ENCODE data around the gene AGPAT2.

The AGPAT2 gene

DNA sequence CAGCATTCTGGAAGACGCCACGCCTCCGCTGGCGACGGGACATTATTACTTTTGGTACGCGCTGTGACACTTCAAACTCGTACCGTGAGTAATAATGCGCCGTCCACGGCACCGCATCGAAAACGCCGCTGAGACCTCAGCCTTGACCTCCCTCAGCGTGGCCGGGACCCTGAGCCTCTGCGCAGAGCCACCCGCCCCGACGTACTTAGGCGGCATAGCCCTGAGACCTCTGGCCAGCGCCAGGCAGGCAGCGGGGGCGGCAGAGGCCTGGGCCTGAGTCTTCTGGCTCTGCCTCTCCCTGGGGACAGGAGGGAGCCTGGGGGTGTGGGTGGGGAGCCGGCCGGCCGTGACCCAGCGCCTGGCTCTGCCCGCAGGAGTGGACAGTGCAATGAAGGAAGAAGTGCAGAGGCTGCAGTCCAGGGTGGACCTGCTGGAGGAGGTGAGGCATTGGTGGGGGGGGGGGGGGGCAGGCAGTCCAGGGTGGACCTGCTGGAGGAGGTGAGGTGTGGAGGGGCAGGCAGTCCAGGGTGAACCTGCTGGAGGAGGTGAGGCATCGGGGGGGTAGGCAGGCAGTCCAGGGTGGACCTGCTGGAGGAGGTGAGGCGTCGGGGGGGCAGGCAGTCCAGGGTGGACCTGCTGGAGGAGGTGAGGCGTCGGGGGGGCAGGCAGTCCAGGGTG, 16.5 kb downstream of the AGPAT2 start:
- H3K27ac Mint-ChIP-seq, result no peak overlapping the region
- H3K4me1 Mint-ChIP-seq (ENCODE audit: low read depth), result peaks cover 1% of the 10 kb centered on the region
- H3K36me3 Mint-ChIP-seq, result no peaks in the 10 kb centered on the region
- H3K9me3 Mint-ChIP-seq (ENCODE audit: low read depth), result no peaks in the 10 kb centered on the region
- no peaks in the 10 kb centered on the region for H3K27me3 Mint-ChIP-seq
- H3K4me3 Mint-ChIP-seq, result no peak overlapping the region

DNA sequence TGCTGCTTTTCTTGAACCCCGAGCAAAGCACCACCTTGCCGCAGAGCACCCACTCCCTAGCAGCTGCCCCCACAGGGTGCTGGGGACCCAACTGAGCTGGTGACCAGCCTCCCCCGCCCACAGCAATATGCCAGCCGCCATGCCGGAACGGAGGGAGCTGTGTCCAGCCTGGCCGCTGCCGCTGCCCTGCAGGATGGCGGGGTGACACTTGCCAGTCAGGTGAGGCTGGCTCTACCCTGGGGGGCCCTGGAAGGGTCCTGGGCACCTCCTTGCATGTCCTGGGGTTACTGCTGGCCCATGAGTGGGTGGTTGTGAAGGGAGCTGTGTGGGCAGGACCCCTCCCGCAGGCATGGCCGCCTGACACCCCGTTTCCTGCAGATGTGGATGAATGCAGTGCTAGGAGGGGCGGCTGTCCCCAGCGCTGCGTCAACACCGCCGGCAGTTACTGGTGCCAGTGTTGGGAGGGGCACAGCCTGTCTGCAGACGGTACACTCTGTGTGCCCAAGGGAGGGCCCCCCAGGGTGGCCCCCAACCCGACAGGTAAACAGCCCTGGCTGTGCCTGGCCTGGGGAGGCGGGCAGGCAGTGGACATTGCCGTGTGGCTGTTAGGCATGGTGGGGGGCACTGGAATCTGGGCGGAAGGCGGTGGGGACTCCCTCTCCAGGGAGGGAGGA, 17.3 kb downstream of the AGPAT2 start:
- Mint-ChIP-seq H3K27me3 (no peaks in the 10 kb centered on the region), H3K27ac (no peak overlapping the region), H3K36me3 (no peaks in the 10 kb centered on the region), H3K4me1 (ENCODE audit: low read depth) (peaks cover 1% of the 10 kb centered on the region), H3K4me3 (no peak overlapping the region), H3K9me3 (ENCODE audit: low read depth) (no peaks in the 10 kb centered on the region)

DNA sequence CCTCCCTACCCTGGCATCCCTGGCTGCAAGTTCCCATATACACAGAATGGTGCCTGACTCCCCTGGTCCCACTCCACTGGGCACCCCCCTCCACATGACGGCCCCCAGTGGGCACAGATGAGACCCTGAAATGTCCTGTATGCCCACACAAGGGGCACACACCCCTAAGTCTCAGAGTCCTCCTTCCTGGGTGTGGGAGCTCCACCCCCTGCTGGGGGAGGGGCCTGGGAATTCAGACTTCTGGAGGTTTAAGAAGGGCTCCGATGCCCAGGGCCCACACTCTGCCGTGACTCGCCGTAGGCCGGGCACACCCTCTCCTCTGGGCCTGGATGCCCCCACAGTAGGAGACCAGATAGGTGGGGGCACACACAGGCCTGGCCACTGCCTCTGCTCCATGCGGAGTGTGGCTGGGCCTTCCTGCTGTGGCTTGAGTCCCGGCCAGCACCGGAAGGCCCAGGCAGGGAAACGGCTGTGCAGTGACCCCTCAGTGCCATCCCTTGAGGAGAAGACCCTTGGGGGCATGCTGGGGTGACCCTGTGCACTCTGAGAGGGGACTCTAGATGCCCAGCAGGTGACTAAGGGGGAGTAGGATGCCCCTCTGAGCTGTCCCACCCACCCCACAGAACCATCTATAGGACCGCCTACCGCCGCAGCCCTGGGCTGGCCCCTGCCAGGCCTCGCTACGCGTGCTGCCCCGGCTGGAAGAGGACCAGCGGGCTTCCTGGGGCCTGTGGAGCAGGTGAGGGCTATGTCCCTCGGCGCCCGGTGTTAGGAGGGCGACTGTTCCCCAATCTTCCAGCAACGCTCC, 18.1 kb downstream of the AGPAT2 start:
- Mint-ChIP-seq H3K4me1 (ENCODE audit: low read depth) (peaks cover 1% of the 10 kb centered on the region), H3K4me3 (no peak overlapping the region), H3K27ac (no peak overlapping the region), H3K9me3 (ENCODE audit: low read depth) (no peaks in the 10 kb centered on the region), H3K27me3 (peaks cover 2% of the 10 kb centered on the region), H3K36me3 (no peaks in the 10 kb centered on the region)

DNA sequence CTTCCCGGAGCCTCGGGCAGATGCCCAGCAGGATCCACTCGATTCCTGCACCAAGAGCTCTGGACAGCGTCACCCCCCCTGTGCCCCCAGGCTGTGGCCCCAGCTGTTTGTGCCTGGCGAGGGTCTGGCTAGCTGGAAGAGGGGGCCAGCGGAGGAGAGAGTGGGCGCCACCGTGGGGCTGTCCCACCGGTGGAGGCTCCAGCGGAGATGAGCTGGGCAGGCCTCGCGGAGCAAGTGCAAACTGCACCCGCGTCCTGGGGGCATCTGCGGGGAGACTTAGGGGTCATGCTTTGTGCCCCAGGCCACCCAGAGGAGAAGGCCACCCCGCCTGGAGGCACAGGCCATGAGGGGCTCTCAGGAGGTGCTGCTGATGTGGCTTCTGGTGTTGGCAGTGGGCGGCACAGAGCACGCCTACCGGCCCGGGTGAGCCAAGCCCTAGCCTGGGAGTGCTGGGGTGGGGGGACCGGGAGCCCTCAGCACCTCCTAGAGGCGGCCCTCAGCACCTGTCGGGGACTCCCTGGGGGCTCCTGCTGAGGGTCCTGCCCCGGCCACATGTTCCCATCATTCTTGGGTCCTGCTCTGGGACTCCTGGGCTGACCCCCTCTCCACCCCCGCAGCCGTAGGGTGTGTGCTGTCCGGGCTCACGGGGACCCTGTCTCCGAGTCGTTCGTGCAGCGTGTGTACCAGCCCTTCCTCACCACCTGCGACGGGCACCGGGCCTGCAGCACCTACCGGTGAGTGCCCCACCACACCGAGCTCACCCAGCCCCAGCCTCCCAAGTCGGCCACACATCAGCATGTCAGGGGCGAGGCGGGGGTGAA, 19.1 kb downstream of the AGPAT2 start:
- Mint-ChIP-seq H3K4me1 (ENCODE audit: low read depth) (peaks cover 1% of the 10 kb centered on the region), H3K36me3 (no peaks in the 10 kb centered on the region), H3K27ac (no peak overlapping the region), H3K4me3 (no peak overlapping the region), H3K27me3 (peaks cover 2% of the 10 kb centered on the region), H3K9me3 (ENCODE audit: low read depth) (no peaks in the 10 kb centered on the region)

DNA sequence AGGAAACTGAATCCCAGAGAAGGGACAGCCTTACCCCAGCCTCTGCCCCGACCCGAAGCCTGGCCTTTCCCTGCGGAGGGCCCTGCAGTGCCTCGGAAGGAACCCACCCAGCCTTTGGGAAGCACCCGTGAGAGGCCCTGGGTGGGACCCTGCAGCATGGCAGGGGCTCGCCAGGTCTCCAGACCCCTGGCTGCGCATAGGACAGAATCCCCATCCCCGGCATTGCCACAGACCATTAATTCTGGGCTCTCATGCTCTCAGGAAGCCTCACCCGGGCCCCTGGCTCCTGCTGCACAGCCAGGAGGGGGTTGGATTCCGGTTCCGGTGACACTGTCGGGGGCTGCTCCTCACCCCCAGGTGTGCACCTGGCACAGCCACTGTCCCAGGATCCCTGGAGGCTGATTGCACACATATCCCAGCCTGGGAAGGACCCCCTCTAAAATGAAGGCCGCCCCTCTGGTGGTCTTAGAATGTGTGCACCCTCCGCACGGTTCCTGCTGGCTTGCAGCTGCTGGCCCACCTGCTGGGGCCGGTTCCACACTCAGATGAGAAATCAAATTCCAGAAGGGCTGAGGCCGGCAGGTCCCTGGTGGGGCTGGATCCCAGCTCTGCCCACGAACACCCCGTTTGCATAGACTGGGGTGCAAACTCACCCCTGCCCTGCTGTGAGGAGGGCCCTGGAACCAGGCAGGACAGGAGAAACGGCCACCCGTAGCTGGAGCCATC, 19.9 kb downstream of the AGPAT2 start:
- H3K27ac Mint-ChIP-seq, result no peak overlapping the region
- H3K36me3 Mint-ChIP-seq, result no peaks in the 10 kb centered on the region
- H3K4me3 Mint-ChIP-seq, result no peak overlapping the region
- no peaks in the 10 kb centered on the region for H3K9me3 Mint-ChIP-seq (ENCODE audit: low read depth)
- peaks cover 1% of the 10 kb centered on the region for H3K4me1 Mint-ChIP-seq (ENCODE audit: low read depth)
- H3K27me3 Mint-ChIP-seq, result peaks cover 2% of the 10 kb centered on the region

DNA sequence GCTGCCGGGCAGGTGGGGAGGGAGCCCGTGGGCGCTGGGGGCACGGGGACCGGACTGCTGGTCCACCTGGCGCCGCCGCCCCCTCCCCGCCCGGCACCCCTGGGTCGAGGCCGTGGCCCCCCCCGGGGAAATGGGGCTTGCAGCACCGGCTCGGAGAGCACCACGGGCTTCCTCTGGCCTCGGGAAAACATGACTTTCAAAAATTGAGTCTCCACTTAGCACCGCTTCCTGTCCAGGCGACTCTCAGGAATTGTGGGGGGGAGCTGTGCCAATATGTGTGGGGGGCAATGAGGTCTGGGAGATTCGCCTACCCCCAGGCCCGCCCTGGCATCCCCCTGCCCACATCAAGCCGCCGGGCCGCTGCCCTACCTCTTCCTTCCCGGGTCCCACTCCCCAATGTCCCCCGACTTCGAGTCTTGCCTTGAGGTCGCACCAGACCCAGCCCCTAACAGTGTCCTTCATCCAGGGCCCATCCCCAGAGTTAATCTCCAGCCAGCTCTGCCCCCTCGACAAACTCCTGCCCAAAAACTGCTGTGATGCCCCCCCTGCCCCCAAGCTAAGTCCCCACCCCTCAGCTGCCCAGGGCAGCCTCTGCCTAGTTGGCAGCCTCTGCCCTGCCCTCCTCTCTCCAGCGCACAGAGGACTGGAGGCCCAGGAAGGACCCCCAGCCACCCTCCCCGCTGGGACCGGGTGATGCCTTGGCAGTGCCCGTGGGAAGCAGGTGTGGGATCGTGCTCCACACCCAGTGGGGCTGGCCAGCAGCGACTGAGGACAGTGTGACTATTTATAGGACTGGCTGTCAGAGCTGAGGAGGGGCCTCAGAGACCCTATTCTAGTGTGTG, 20.7 kb downstream of the AGPAT2 start:
- no peaks in the 10 kb centered on the region for H3K36me3 Mint-ChIP-seq
- H3K27me3 Mint-ChIP-seq, result peaks cover 2% of the 10 kb centered on the region
- peak overlapping the region; percentile 49 for H3K4me3 Mint-ChIP-seq
- H3K27ac Mint-ChIP-seq, result no peak overlapping the region
- H3K9me3 Mint-ChIP-seq (ENCODE audit: low read depth), result no peaks in the 10 kb centered on the region
- peaks cover 1% of the 10 kb centered on the region for H3K4me1 Mint-ChIP-seq (ENCODE audit: low read depth)

DNA sequence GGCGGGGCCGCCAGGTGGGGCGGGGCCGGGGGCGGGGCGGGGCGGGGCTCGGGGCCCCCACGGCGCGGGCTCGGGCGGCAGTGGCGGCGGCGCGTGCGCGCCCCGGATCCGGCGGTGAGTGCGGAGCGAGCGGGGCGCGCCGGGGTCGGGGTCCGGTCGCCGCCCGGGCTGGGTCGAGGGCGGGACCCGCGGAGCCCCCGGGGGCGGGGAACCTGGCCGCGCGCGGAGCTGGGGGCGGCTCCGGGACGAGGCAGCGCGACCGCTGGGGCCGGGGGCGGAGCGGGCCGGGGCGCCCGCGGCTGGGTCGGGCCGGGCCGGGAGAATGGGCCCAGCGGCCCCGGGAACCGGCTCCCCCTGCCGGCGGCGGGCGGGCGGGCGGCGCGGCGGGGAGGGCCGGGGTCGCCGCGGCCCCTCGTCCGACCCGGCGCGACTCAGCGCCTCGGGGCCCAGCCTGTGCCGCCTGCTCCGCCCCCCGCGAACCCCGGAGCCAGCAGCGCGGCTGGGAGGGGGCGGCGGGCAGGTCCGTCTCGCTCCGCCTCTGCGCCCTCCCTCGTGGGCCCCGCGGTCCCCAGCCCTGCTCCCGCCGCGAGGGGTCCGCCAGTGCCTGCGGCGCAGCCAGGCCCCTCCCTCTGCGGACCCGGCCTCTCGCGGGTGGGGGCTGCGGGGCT, 21.4 kb downstream of the AGPAT2 start:
- peaks cover 2% of the 10 kb centered on the region for H3K27me3 Mint-ChIP-seq
- H3K4me3 Mint-ChIP-seq, result no peak overlapping the region
- peaks cover 1% of the 10 kb centered on the region for H3K4me1 Mint-ChIP-seq (ENCODE audit: low read depth)
- no peaks in the 10 kb centered on the region for H3K36me3 Mint-ChIP-seq
- no peaks in the 10 kb centered on the region for H3K9me3 Mint-ChIP-seq (ENCODE audit: low read depth)
- H3K27ac Mint-ChIP-seq, result no peak overlapping the region

DNA sequence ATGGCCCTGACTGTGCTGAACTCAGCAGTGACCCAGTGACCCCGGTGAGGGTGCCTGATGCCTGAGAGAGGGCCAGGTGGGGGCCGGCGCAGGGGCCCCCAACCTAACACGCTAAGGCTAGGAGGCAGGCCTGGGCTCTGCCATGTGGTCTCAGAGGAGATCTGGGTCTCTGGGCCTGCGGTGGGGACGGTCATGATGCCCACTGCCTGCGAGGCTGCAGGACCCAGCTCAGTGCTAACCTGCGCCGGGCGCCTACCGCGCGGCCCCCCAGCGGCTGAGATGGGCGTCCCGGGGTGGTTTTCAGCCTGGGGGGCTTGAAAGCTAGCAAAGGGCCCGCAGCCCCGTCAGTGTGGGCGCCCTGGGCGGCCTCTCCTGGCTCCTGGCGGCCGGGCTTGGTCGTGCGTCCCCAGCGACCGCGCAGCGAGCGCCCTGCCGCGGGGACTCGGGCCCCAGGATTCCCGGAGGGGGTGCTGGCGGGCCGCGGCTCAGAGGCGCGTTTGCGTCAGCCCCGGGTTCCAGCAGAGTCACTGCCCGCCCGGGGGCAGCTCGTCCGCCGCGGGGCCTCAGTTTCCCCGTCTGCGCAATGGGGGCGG, 22.1 kb downstream of the AGPAT2 start:
- Mint-ChIP-seq H3K27me3 (peaks cover 2% of the 10 kb centered on the region), H3K27ac (no peak overlapping the region), H3K4me1 (ENCODE audit: low read depth) (peaks cover 1% of the 10 kb centered on the region), H3K36me3 (no peaks in the 10 kb centered on the region), H3K9me3 (ENCODE audit: low read depth) (no peaks in the 10 kb centered on the region), H3K4me3 (peak overlapping the region; percentile 66)

DNA sequence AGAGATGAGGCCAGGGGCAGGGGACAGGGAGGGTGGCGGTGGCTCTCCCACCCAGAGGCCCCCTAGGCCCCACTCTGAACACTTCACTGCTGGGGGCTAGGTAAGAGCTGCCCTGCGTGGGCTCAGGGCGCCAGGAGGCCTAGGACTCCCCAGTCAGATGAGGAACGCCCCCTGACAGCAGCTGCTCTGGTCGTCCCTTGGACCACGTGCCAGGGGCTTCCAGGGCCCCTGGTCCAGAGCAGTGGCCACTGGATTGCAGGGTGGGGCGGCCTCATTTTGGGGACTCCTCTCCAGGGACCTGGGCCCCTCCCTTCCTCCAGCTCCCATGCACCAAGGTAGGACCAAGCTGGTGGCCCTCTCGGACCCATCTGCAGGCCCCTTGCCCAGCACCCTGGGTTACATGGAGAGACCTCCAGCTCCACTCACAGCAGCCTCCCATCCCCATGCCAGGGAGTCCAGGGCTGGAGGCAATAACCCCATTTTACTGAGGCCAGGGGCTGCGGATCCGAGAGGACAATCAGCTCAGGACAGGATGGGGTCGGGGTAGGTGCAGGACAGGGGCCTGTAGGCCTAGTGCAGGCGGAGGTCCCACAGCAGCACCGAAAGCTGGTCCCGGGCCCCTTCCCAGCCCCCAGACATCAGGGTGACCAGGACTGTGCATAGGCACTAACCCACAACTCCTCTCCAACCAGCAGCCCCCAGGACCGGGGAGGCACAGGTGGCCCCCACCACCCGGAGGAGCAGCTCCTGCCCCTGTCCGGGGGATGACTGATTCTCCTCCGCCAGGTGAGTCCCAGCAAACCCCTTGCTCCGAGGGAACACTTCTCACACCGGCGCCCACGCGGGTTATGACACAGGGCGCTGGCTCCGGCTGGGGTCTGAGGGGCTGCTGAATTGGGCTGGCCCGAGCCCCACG, 23.0 kb downstream of the AGPAT2 start:
- Mint-ChIP-seq H3K36me3 (no peaks in the 10 kb centered on the region), H3K4me3 (peak overlapping the region; percentile 66), H3K9me3 (ENCODE audit: low read depth) (no peaks in the 10 kb centered on the region), H3K27ac (no peak overlapping the region), H3K4me1 (ENCODE audit: low read depth) (peaks cover 1% of the 10 kb centered on the region), H3K27me3 (peaks cover 2% of the 10 kb centered on the region)

DNA sequence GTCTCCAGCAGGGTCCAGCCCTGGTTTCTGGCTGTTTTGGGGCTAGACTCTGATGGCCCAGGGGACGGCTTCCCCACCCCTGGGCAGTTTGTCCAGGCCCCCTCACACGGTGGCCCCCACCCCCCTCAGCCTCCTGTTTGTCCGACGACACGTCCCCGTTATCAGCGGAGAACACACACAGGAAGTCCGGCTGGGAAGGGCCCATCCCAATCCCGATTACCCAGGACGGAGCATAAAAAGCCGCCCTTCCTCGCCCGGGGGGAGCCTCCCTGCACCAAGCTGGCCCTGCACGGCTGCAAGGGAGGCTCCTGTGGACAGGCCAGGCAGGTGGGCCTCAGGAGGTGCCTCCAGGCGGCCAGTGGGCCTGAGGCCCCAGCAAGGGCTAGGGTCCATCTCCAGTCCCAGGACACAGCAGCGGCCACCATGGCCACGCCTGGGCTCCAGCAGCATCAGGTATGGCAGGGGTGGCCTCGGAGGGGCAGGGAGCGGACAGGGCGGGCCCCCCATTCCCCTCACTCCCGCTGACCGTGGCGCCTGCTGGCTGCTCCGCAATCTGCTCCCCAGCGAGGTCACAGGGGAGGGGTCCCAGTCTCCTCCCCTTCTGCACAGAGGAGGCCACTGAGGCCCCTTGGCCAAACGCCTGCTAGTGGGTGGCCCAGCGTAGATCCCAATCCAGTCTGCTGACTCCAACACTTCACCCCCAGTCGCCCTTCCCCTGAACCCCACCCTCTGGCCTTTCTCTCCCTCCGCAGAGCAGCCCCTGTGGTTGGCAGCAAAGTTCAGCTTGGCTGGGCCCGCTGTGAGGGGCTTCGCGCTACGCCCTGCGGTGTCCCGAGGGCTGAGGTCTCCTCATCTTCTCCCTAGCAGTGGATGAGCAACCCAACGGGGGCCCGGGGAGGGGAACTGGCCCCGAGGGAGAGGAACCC, 24.3 kb downstream of the AGPAT2 start, which contains the start of gene EGFL7:
Gene EGFL7, plus strand, starts transcription at position 261 of the 926 bp plus-strand sequence. CDS start 5,367 bp downstream, outside the sequence.
- peaks cover 7% of the 10 kb centered on the region for H3K27me3 Mint-ChIP-seq
- no peaks in the 10 kb centered on the region for H3K36me3 Mint-ChIP-seq
- H3K27ac Mint-ChIP-seq, result no peak within 1 kb of the TSS
- H3K9me3 Mint-ChIP-seq (ENCODE audit: low read depth), result no peaks in the 10 kb centered on the region
- no peak within 1 kb of the TSS for H3K4me3 Mint-ChIP-seq
- H3K4me1 Mint-ChIP-seq (ENCODE audit: low read depth), result peaks cover 8% of the 10 kb centered on the region

DNA sequence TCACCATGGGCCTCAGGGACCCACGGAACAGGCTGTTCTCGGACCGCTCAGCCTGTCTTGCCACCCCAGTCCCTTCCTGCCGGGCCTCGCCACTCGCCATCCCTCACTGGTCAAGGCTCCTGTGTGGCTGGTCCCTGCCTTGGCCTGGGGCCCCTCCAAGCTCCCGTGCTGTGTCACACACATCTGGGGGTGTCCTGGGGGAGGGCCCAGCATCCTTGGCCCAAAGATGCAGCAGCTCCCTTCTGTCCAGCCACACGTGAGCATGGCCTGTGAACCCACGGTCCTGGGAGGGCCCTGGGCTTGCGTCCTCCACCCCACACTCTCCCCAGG, 25.0 kb downstream of the AGPAT2 start:
- Mint-ChIP-seq H3K27ac (no peak overlapping the region), H3K27me3 (peaks cover 9% of the 10 kb centered on the region), H3K4me3 (no peak overlapping the region), H3K4me1 (ENCODE audit: low read depth) (peaks cover 12% of the 10 kb centered on the region), H3K9me3 (ENCODE audit: low read depth) (no peaks in the 10 kb centered on the region), H3K36me3 (no peaks in the 10 kb centered on the region)

All from activated naive CD8-positive, alpha-beta T cell (primary cell).